PC-9 (cell line): ENCODE data around the gene FLT3. TPM values are rescaled to one million over a fixed set of nuclear protein-coding genes. Genes with fewer than 3 reads are reported as not detected.

Experiments
- BruUV-seq: library from RNA; stranded (reverse); fragments of 400-500 nt; replicated peaks from 2 replicates; lab custom pipeline; 2021; lab: Mats Ljungman, UMichigan
- CTCF ChIA-PET: fragments of 300-600 bp; sonication (Branson Sonifier 250); formaldehyde crosslinking; loops from one replicate; lab custom pipeline; 2022; ENCODE audit warnings: antibody characterized with exemption; lab: Charles Lee
- POLR2A ChIA-PET: fragments of 300-600 bp; sonication (Branson Sonifier 250); formaldehyde crosslinking; loops from one replicate; lab custom pipeline; 2022; ENCODE audit warnings: antibody characterized with exemption; ENCODE audit not compliant: unreplicated experiment; lab: Charles Lee
- DNase-seq, 2 experiments: peaks; one replicate each; pipeline versions ENCODE4 v3.0.0 to v3.0.0-alpha.2; 2015 to 2022; ENCODE audit warnings: mixed read lengths in 1 of 2
- H2AFZ ChIP-seq: fragments of 200-600 bp; sonication (generic); 2 replicates; pipeline ENCODE4 v1.8.1; 2017; ENCODE audit warnings: antibody characterized with exemption
- H3F3A ChIP-seq: fragments of 200-600 bp; sonication (generic); 2 replicates; pipeline ENCODE4 v1.8.1; 2017; ENCODE audit warnings: antibody characterized with exemption, mild to moderate bottlenecking, low read depth; ENCODE audit not compliant: insufficient read depth
- H3K27ac ChIP-seq: fragments of 200-600 bp; sonication (generic); 2 replicates; pipeline ENCODE4 v1.6.1; 2016; ENCODE audit warnings: mixed run types
- H3K27me3 ChIP-seq: fragments of 200-600 bp; sonication (generic); 2 replicates; pipeline ENCODE4 v1.6.1; 2016; ENCODE audit warnings: low read depth, mixed run types; ENCODE audit not compliant: insufficient read depth
- H3K36me3 ChIP-seq: fragments of 200-600 bp; sonication (generic); 2 replicates; pipeline ENCODE4 v1.6.1; 2016; ENCODE audit warnings: low read depth, mixed run types
- H3K4me1 ChIP-seq: fragments of 200-600 bp; sonication (generic); replicated peaks from 2 replicates; pipeline ENCODE4 v1.6.1; 2016; ENCODE audit warnings: mixed run types; ENCODE audit not compliant: insufficient read depth
- H3K4me2 ChIP-seq: fragments of 200-600 bp; sonication (generic); 2 replicates; pipeline ENCODE4 v1.6.1; 2017; ENCODE audit warnings: mixed run types
- H3K4me3 ChIP-seq: fragments of 200-600 bp; sonication (generic); 2 replicates; pipeline ENCODE4 v1.6.1; 2016; ENCODE audit warnings: mixed run types
- H3K79me2 ChIP-seq: fragments of 200-600 bp; sonication (generic); 2 replicates; pipeline ENCODE4 v1.6.1; 2017; ENCODE audit warnings: low read depth, mixed run types
- H3K9me2 ChIP-seq: fragments of 200-600 bp; sonication (generic); 2 replicates; pipeline ENCODE4 v1.8.1; 2017; ENCODE audit warnings: mild to moderate bottlenecking; ENCODE audit not compliant: insufficient read depth
- H3K9me3 ChIP-seq: fragments of 200-600 bp; sonication (generic); 2 replicates; pipeline ENCODE4 v1.8.1; 2016; ENCODE audit warnings: low read depth; ENCODE audit not compliant: insufficient read depth
- H4K20me1 ChIP-seq: fragments of 200-600 bp; sonication (generic); 2 replicates; pipeline ENCODE4 v1.8.1; 2017; ENCODE audit not compliant: insufficient read depth
- CTCF ChIP-seq: fragments of 200-600 bp; sonication (generic); conservative IDR thresholded peaks from 2 replicates; pipeline ENCODE4 v1.6.1; 2017; ENCODE audit warnings: mixed run types, antibody characterized with exemption, mild to moderate bottlenecking, moderate library complexity
- EZH2 ChIP-seq: fragments of 200-600 bp; sonication (generic); IDR thresholded peaks from 2 replicates; pipeline ENCODE4 v1.8.0; 2017; ENCODE audit warnings: antibody characterized with exemption, low read depth
- intact Hi-C: fragments of 100-400 bp; cut with micrococcal nuclease; formaldehyde crosslinking; loops from one replicate; pipeline ENCODE4 v1.10.0; 2022; ENCODE audit not compliant: unreplicated experiment
- total RNA-seq: library from RNA; stranded (reverse); gene quantifications from 2 replicates; pipeline ENCODE4 v1.2.3, GENCODE V29; 2021

FLT3 gene
- total RNA-seq, 1 experiment from 2014 or later, result not detected

GRCh38 chr13:27956576-27957300 lies 143.6 kb downstream of the FLT3 start:
- Histone ChIP-seq H3K27ac (peak overlapping the region; percentile 53), H3K9me2 (no peaks in the 10 kb centered on the region), H3K36me3 (no peaks in the 10 kb centered on the region), H3K27me3 (no peaks in the 10 kb centered on the region), H2AFZ (no peak overlapping the region), H3K4me2 (peak overlapping the region; percentile 45), H3F3A (peaks cover 19% of the 10 kb centered on the region; the same call in 1 of the 2 replicates), H3K79me2 (no peaks in the 10 kb centered on the region), H3K4me3 (no peak overlapping the region), H3K4me1 (peaks cover 68% of the 10 kb centered on the region), H4K20me1 (no peaks in the 10 kb centered on the region; the same call in 1 of the 2 replicates), H3K9me3 (no peaks in the 10 kb centered on the region)
- no TSS peak for BruUV-seq
- intact Hi-C loops, result no loop called here
- ChIA-PET POLR2A (no interaction called here), CTCF (no interaction called here)
- peak in 1 of 2 experiments; percentile 86 for DNase-seq
- no peak for TF ChIP-seq CTCF
- TF ChIP-seq EZH2, result no peak

- BruUV-seq, result no TSS peak
- no peaks in the 10 kb centered on the region for H3K36me3 ChIP-seq
- H4K20me1 ChIP-seq, result no peaks in the 10 kb centered on the region; the same call in 1 of the 2 replicates
- H3K4me3 ChIP-seq, result no peak overlapping the region
- ChIA-PET POLR2A (no interaction called here), CTCF (no interaction called here)
- H3F3A ChIP-seq, result peaks cover 19% of the 10 kb centered on the region; the same call in 1 of the 2 replicates
- H3K27me3 ChIP-seq, result no peaks in the 10 kb centered on the region
- H3K4me1 ChIP-seq, result peaks cover 53% of the 10 kb centered on the region
- TF ChIP-seq CTCF (no peak), EZH2 (no peak)
- no peaks in the 10 kb centered on the region for H3K9me3 ChIP-seq
- no peak overlapping the region for H2AFZ ChIP-seq
- intact Hi-C loops, result no loop called here
- no peak for DNase-seq
- H3K9me2 ChIP-seq, result no peaks in the 10 kb centered on the region
- no peak overlapping the region for H3K27ac ChIP-seq
- no peak overlapping the region for H3K4me2 ChIP-seq
- H3K79me2 ChIP-seq, result no peaks in the 10 kb centered on the region
These were observed 145.3 kb downstream of the FLT3 start for GRCh38 chr13:27955014-27955591.

GRCh38 chr13:27954406-27954851 lies 145.9 kb downstream of the FLT3 start:
- H3K27ac ChIP-seq, result no peak overlapping the region
- H3F3A ChIP-seq, result peaks cover 19% of the 10 kb centered on the region; the same call in 1 of the 2 replicates
- intact Hi-C loops, result no loop called here
- no peaks in the 10 kb centered on the region for H3K36me3 ChIP-seq
- POLR2A ChIA-PET, result no interaction called here
- no peaks in the 10 kb centered on the region; the same call in 1 of the 2 replicates for H4K20me1 ChIP-seq
- TF ChIP-seq CTCF (no peak), EZH2 (no peak)
- H3K27me3 ChIP-seq, result no peaks in the 10 kb centered on the region
- no peak for DNase-seq
- H3K9me2 ChIP-seq, result no peaks in the 10 kb centered on the region
- no peak overlapping the region for H3K4me2 ChIP-seq
- no peaks in the 10 kb centered on the region for H3K79me2 ChIP-seq
- CTCF ChIA-PET, result no interaction called here
- no TSS peak for BruUV-seq
- no peaks in the 10 kb centered on the region for H3K9me3 ChIP-seq
- H3K4me3 ChIP-seq, result no peak overlapping the region
- H3K4me1 ChIP-seq, result peaks cover 46% of the 10 kb centered on the region
- no peak overlapping the region for H2AFZ ChIP-seq
